ENCODE results near the gene RTTN. TPM values are rescaled to one million over a fixed set of nuclear protein-coding genes. Genes with fewer than 3 reads are reported as not detected.

Gene RTTN
- total and polyA plus RNA-seq, 9 of the 15 experiments (the other 6 are each of a cell fraction or from before 2014, with no cell fraction given), result 3.1 to 18.3 (median 10.6) TPM

GRCh38 chr18:69995774-69996173, 209.7 kb downstream of the RTTN start (continued):
- no peak for TF ChIP-seq IRF1 (CRISPR knock-in tag; IDR thresholded peaks at IDR 0.05; ENCODE audit: borderline replicate concordance)
- TF ChIP-seq STAT5A (IDR thresholded peaks at IDR 0.05; ENCODE audit: borderline replicate concordance, low read length), result no peak
- TF ChIP-seq TEAD4 (IDR thresholded peaks at IDR 0.05; ENCODE audit: low read length), result no peak
- TF ChIP-seq TEAD4 (CRISPR knock-in tag; IDR thresholded peaks at IDR 0.05; ENCODE audit: borderline replicate concordance), result no peak
- no peak for TF ChIP-seq PHB2 (IDR thresholded peaks at IDR 0.05; ENCODE audit: low read depth)

GRCh38 chr18:69992776-69993175, 212.7 kb downstream of the RTTN start:
- H3K27me3 ChIP-seq (ENCODE audit: control insufficient read depth in 2 of 2, insufficient read depth in 2 of 2, low read length in 2 of 2), result no peaks in the 10 kb centered on the region
- H3K9ac ChIP-seq (ENCODE audit: insufficient read depth in 1 of 2, low read depth in 2 of 2, low read length in 2 of 2), result no peak overlapping the region
- no peaks in the 10 kb centered on the region for H3K4me1 ChIP-seq (replicated peaks in 1 of 2; ENCODE audit: control insufficient read depth in 2 of 2, insufficient read depth in 2 of 2, low read length in 2 of 2)
- H2AFZ ChIP-seq (ENCODE audit: low read depth, low read length), result no peak overlapping the region
- FAIRE-seq, result no peak
- no TSS peak for BruUV-seq (replicated peaks)
- H3K4me2 ChIP-seq (ENCODE audit: insufficient read depth, low read length), result no peak overlapping the region
- H3K36me3 ChIP-seq (ENCODE audit: control insufficient read depth, insufficient read depth, low read length), result no peaks in the 10 kb centered on the region
- TF ChIP-seq ZC3H8 (IDR thresholded peaks at IDR 0.05), result no peak
- TF ChIP-seq, protein P1, sequence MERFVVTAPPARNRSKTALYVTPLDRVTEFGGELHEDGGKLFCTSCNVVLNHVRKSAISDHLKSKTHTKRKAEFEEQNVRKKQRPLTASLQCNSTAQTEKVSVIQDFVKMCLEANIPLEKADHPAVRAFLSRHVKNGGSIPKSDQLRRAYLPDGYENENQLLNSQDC (CRISPR knock-in tag; IDR thresholded peaks at IDR 0.05), result no peak
- TF ChIP-seq BCOR (IDR thresholded peaks at IDR 0.05), result no peak
- TF ChIP-seq NFATC3 (IDR thresholded peaks at IDR 0.05), result no peak
- TF ChIP-seq IRF2 (CRISPR knock-in tag; IDR thresholded peaks at IDR 0.05), result no peak
- TF ChIP-seq, protein P2, sequence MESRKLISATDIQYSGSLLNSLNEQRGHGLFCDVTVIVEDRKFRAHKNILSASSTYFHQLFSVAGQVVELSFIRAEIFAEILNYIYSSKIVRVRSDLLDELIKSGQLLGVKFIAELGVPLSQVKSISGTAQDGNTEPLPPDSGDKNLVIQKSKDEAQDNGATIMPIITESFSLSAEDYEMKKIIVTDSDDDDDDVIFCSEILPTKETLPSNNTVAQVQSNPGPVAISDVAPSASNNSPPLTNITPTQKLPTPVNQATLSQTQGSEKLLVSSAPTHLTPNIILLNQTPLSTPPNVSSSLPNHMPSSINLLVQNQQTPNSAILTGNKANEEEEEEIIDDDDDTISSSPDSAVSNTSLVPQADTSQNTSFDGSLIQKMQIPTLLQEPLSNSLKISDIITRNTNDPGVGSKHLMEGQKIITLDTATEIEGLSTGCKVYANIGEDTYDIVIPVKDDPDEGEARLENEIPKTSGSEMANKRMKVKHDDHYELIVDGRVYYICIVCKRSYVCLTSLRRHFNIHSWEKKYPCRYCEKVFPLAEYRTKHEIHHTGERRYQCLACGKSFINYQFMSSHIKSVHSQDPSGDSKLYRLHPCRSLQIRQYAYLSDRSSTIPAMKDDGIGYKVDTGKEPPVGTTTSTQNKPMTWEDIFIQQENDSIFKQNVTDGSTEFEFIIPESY (CRISPR knock-in tag; IDR thresholded peaks at IDR 0.05), result no peak
- TF ChIP-seq RBM17 (IDR thresholded peaks at IDR 0.05; ENCODE audit: borderline replicate concordance, low read depth, low read length), result no peak
- no peak for TF ChIP-seq HCFC1 (IDR thresholded peaks at IDR 0.05; ENCODE audit: low read depth, low read length)
- TF ChIP-seq ZBTB7A (IDR thresholded peaks at IDR 0.05; ENCODE audit: borderline replicate concordance, control insufficient read depth, low read depth, low read length), result no peak
- no peak for TF ChIP-seq HOXB6 (CRISPR knock-in tag; IDR thresholded peaks at IDR 0.05; ENCODE audit: borderline replicate concordance)
- TF ChIP-seq SRF (CRISPR knock-in tag; IDR thresholded peaks at IDR 0.05), result no peak
- no peak overlapping the region for H3K27ac ChIP-seq (ENCODE audit: extremely low read depth, low read depth, low read length)
- ChIA-PET POLR2A (no interaction called here), CTCF (ENCODE audit: low intra/inter-chr PET ratio) (no interaction called here)
- H3K4me3 ChIP-seq, result no peak overlapping the region
- DNase-seq (ENCODE audit: extremely low read depth in 1 of 4, low spot score in 3 of 4), result no peak
- no peaks in the 10 kb centered on the region for H3K9me1 ChIP-seq (ENCODE audit: control insufficient read depth, insufficient read depth, low read length)
- intact Hi-C loops (cut with micrococcal nuclease), result no loop called here
- WGBS (ENCODE audit: insufficient coverage, low coverage, missing lambda C conversion rate), result 36% methylated on average over 1 of the region's 1 CpG
- no peaks in the 10 kb centered on the region for H3K9me3 ChIP-seq (replicated peaks; ENCODE audit: control insufficient read depth, insufficient read depth, low read depth, low read length)
- ATAC-seq, result no peak
- no peaks in the 10 kb centered on the region for H4K20me1 ChIP-seq (replicated peaks; ENCODE audit: control insufficient read depth, insufficient read depth, low read length)
- in situ Hi-C loops (cut with MboI), result no loop called here
- no peaks in the 10 kb centered on the region for H3K79me2 ChIP-seq (ENCODE audit: control insufficient read depth, insufficient read depth, low read length)
